CD4-positive, alpha-beta T cell treated with Interleukin-4 for 1 hour (primary cell): Measurements from ENCODE around the gene ANAPC2.

Experiments
- DNase-seq, 2 donors: peaks; one replicate each; pipeline ENCODE4 v3.0.0-alpha.2; 2020 to 2022

ANAPC2 gene

GRCh38 chr9:137191245-137191644 lies 2.9 kb upstream of the ANAPC2 start:
- no peak for DNase-seq

DNA sequence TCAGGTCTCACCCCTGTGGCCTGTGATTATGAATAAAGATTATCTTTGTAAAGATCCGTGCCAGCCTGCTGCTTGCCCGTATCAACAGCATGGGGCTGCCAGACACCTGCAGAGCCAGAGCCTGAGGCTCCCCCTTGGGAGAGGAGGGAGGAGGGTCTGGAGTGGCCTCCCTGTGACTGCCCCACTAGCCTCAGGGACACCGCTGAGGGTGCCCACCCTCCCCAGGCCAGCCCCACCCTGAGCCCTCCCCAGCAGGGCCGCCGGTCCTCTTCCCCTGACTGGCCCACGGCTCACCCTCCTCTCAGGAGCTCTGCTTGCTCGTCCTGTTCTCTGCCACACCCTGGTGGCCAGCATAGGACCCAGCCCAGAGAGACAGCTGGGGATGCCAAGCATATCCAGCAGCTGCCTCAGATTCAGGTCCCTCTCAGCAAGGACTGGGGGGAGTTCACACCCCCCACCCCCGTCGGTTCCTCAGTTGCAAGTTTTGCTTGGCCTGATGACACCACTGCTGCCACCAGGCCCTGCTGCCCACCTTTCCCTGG lies 2.0 kb upstream of the ANAPC2 start:
- no peak for DNase-seq

- DNase-seq: no peak
These were observed 1.2 kb upstream of the ANAPC2 start for GRCh38 chr9:137189297-137190295.

DNA sequence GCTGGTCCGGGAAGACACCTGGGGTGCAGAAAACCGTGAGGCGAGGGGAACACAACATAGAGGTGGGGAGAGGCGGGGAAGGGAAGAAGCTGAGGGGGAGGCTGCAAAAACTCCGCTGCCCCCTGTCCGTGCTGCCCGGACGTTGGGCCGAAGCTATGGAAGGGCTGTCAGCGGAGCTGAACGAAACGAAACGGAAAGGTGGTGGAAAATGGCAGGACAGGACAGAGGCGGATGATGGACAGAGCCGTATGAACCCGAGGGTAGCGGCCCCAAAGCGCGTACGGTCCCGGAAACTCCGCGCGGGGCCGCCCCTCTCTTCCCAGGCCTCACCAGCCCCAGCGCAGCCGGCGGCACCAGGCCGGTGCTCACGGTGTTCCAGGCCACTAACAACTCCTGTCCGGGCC lies 272 bp downstream of the ANAPC2 start:
- no peak for DNase-seq

DNA sequence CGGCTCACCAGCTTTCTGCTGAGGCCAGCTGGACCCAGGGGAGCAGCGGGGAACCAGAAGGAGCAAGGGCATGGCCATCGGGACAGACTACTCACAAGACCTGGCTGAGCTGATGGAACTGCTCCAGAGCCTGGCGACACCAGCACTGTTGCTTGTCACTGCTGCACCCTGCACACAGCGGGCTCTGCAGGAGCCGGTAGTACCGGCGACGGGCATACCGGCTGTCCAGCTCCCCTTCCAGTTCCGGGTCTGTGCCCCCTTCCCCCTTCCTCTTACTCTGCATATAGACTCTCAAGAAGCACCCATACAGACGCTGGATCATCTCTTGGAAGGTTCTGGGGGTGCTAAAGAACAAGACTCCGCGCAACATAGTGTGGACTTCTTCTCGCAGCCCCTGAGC lies 974 bp downstream of the ANAPC2 start:
- DNase-seq: no peak

- no peak for DNase-seq
These were observed 2.0 kb downstream of the ANAPC2 start for GRCh38 chr9:137186385-137186784.

- DNase-seq: no peak
These were observed 2.4 kb downstream of the ANAPC2 start for GRCh38 chr9:137185921-137186320.

- DNase-seq: no peak
These were observed 3.3 kb downstream of the ANAPC2 start for GRCh38 chr9:137184881-137185660.

GRCh38 chr9:137183980-137184595 lies 4.3 kb downstream of the ANAPC2 start:
- DNase-seq: no peak

DNA sequence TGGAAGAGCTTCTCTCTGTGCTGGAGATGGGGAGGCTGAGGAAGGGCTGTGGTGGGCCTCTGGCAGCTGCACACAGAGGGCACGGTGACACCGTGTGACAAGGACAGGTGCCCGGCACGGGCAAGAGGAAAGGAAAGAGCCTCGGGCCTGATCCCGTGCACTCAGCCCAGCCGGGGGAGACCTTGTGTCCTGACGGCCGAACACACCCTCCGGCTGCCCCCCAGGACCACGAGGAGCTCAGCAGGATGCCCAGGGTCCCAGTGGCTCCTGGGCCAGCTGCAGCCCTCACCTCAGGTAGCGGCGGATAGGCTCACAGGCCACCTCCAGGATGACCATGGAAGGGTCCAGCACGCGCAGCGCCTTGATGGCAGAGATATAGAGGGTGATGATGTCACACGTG lies 5.5 kb downstream of the ANAPC2 start:
- no peak for DNase-seq

GRCh38 chr9:137181680-137182079 lies 6.7 kb downstream of the ANAPC2 start:
- no peak for DNase-seq

DNA sequence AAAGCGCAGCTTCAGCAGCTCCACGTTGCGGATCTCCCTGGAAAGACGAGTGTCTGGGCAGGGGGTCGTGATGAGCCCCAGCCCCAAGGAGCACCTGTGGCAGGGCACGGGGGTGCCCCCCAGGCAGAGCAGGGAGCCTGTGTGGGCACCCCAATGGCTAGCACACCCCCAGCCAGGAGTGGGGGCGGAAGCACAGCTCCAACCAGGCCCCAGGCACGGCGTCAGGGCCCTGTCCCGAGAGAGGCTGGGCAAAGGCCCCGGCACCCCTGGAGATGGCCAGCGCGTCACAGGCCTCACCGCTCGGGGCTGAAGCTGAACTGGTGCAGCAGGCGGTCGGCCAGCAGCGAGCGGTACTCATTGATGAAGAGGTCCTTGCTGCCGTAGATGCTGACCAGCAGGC lies 7.9 kb downstream of the ANAPC2 start:
- DNase-seq: no peak

DNA sequence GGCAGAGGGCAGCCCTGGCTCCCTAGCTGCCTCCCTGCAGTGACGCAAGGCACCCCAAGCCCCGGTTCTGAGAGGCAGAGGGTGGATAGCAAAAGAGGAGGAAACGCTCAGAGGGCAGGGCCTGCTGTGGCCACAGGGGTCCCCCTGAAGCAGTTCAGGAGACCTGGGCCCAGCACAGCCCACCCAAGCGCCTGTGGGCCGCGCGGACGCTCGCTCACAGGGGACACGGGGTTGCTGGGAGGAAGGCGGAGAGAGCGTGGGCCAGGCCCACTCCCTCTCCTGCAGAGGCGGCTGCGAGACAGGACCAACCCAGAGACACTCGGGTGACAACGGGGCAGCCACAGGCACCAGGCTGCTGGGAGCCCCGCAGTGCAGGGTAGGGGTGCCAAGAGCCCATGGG lies 8.6 kb downstream of the ANAPC2 start:
- DNase-seq: no peak

GRCh38 chr9:137178939-137179630 lies 9.3 kb downstream of the ANAPC2 start:
- no peak for DNase-seq

DNA sequence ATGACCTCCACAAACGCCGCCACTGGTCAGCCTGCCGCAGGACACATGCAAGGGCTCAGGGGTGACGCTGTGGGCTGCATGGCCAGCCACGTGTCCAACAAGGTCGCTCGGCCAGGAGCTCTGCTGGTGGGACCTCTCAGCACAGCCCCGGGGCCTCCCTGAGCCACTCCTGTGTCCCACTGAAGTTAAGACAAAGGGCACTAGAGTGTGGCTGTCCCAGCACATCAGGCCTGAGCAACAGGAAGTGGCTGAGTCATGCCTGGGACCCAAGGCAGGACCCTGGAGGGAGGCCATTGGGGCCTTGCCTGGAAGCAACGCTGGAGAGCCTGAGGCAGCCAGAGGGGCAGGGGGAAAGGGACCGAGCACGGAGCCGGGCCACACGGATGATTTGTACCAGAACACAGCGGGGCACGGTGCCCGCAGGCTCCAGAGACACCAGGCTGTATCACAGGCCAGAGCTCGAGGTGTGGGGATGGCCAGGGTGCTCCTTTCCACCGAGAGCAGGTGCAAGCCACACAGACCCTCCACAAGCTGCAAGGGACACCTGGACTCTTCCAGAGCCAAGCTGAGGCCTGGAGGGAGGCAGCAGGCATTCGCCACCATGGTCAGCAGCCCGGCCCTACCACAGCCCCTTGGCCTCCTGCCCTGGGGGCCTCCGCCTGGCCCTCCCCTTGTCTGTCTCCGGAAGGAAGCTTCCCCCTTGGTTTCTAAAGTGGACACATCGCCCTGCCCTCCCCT lies 10.0 kb downstream of the ANAPC2 start:
- DNase-seq: no peak

GRCh38 chr9:137176302-137177182 lies 11.8 kb downstream of the ANAPC2 start:
- DNase-seq: peak; percentile 24 to 29

- DNase-seq: no peak
These were observed 12.9 kb downstream of the ANAPC2 start for GRCh38 chr9:137175345-137175961.

DNA sequence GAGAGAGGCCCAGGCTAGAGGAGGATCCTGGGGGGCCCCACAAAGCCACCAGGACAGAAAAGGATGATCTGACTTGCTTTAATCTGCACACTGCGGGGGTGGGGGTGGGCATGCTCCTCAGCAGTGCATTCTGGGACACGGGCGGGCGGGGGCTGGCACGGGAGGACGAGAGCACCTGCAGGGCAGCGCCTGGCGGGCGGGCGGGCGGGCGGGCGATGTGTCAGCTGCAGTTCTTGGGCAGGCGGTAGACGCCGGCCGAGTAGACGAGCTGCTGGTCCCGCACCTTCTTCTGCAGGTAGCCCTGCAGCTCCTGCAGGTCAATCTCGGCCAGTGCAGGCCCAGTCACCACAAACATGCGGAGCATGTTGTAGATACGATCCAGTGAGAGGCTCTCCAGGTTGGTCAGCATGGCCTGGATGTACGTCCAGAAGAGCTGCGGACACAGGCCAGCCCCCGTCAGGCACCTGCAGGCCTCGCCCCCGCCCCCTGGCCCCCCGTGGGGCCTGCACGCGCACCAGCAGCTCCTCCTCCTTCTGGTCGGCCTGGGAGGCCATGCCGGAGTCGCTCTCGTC lies 13.6 kb downstream of the ANAPC2 start:
- DNase-seq: no peak

GRCh38 chr9:137173796-137174664 lies 14.3 kb downstream of the ANAPC2 start:
- no peak for DNase-seq
